Ishikawa (cell line): ENCODE results near the gene ZBTB20.

Experiments used
- CEBPB ChIP-seq: IDR thresholded peaks from 2 replicates; pipeline ENCODE4 v1.6.1; 2012
- CREB1 ChIP-seq: IDR thresholded peaks from 2 replicates; pipeline ENCODE4 v1.6.1; 2012; ENCODE audit warnings: low read depth
- EGR1 ChIP-seq: IDR thresholded peaks from 2 replicates; pipeline ENCODE4 v1.6.1; 2012
- EP300 ChIP-seq: IDR thresholded peaks from 2 replicates; pipeline ENCODE4 v1.6.1; 2012; ENCODE audit warnings: borderline replicate concordance
- FOXM1 ChIP-seq: IDR thresholded peaks from 2 replicates; pipeline ENCODE4 v1.6.1; 2012; ENCODE audit warnings: low read depth, borderline replicate concordance
- MAX ChIP-seq: IDR thresholded peaks from 2 replicates; pipeline ENCODE4 v1.6.1; 2012
- NFIC ChIP-seq: IDR thresholded peaks from 2 replicates; pipeline ENCODE4 v1.6.1; 2012
- RAD21 ChIP-seq: IDR thresholded peaks from 2 replicates; pipeline ENCODE4 v1.6.1; 2012; ENCODE audit warnings: low read depth
- REST ChIP-seq: IDR thresholded peaks from 2 replicates; pipeline ENCODE4 v1.6.1; 2012; ENCODE audit warnings: low read depth, mild to moderate bottlenecking
- TAF1 ChIP-seq: IDR thresholded peaks from 2 replicates; pipeline ENCODE4 v1.6.1; 2012; ENCODE audit warnings: low read depth, mild to moderate bottlenecking
- TCF12 ChIP-seq: IDR thresholded peaks from 2 replicates; pipeline ENCODE4 v1.6.1; 2012; ENCODE audit warnings: low read depth
- TEAD4 ChIP-seq: IDR thresholded peaks from 2 replicates; pipeline ENCODE4 v1.6.1; 2012
- USF1 ChIP-seq: IDR thresholded peaks from 2 replicates; pipeline ENCODE4 v1.6.1; 2012
- YY1 ChIP-seq: IDR thresholded peaks from 2 replicates; pipeline ENCODE4 v1.6.1; 2012; ENCODE audit warnings: low read depth
- ZBTB7A ChIP-seq: IDR thresholded peaks from 2 replicates; pipeline ENCODE4 v1.6.1; 2012; ENCODE audit warnings: low read depth

Gene ZBTB20

GRCh38 chr3:114460459-114460858 is 686.6 kb downstream of the ZBTB20 start:
- TF ChIP-seq YY1 (no peak), NFIC (no peak)

- TF ChIP-seq NFIC: no peak
- TF ChIP-seq REST: no peak
- no peak for TF ChIP-seq EGR1
- no peak for TF ChIP-seq EP300
- TF ChIP-seq TCF12: no peak
- TF ChIP-seq TAF1: no peak
- TF ChIP-seq TEAD4: no peak
Measured at GRCh38 chr3:114456742-114457141, 690.3 kb downstream of the ZBTB20 start.

GRCh38 chr3:114455432-114455831 is 691.7 kb downstream of the ZBTB20 start:
- no peak for TF ChIP-seq NFIC
- no peak for TF ChIP-seq CREB1
- no peak for TF ChIP-seq USF1
- TF ChIP-seq YY1: no peak

- TF ChIP-seq CEBPB (no peak), CREB1 (no peak), ZBTB7A (no peak), FOXM1 (no peak), EGR1 (no peak)
Measured at GRCh38 chr3:114454551-114455251, 692.4 kb downstream of the ZBTB20 start.

GRCh38 chr3:114453361-114453780 is 693.7 kb downstream of the ZBTB20 start:
- TF ChIP-seq FOXM1: no peak
- TF ChIP-seq YY1: no peak
- no peak for TF ChIP-seq NFIC
- TF ChIP-seq MAX: no peak
- TF ChIP-seq EP300: no peak
- no peak for TF ChIP-seq CREB1
- no peak for TF ChIP-seq CEBPB
- no peak for TF ChIP-seq EGR1

- TF ChIP-seq ZBTB7A: no peak
- no peak for TF ChIP-seq USF1
- no peak for TF ChIP-seq REST
- no peak for TF ChIP-seq YY1
- TF ChIP-seq RAD21: no peak
- no peak for TF ChIP-seq FOXM1
- TF ChIP-seq NFIC: no peak
- TF ChIP-seq TEAD4: no peak
- TF ChIP-seq TCF12: no peak
- no peak for TF ChIP-seq EGR1
- no peak for TF ChIP-seq CREB1
- no peak for TF ChIP-seq MAX
- no peak for TF ChIP-seq EP300
- no peak for TF ChIP-seq TAF1
- no peak for TF ChIP-seq CEBPB
Measured at GRCh38 chr3:114452937-114453336, 694.2 kb downstream of the ZBTB20 start.

- TF ChIP-seq TCF12: no peak
- TF ChIP-seq FOXM1: no peak
- no peak for TF ChIP-seq CREB1
- TF ChIP-seq USF1: no peak
- TF ChIP-seq EGR1: no peak
- TF ChIP-seq REST: no peak
- TF ChIP-seq RAD21: no peak
- no peak for TF ChIP-seq EP300
- TF ChIP-seq MAX: no peak
- TF ChIP-seq YY1: no peak
Measured at GRCh38 chr3:114452256-114452655, 694.8 kb downstream of the ZBTB20 start.
